ENCODE results near the gene DNAJC11.
"Not testable (repeated sequence)": the region's sequence is repeated elsewhere in the genome, so short reads cannot be mapped to it uniquely, and the experiment has no call there.

DNAJC11 gene

GRCh38 chr1:6651909-6652308 is 49.7 kb downstream of the DNAJC11 start:
- no peak for DNase-seq (ENCODE audit: low spot score)

GRCh38 chr1:6648556-6648955 is 53.1 kb downstream of the DNAJC11 start:
- DNase-seq (ENCODE audit: low spot score) = no peak

- DNase-seq (ENCODE audit: low spot score) = peak; percentile 70
These were observed 55.0 kb downstream of the DNAJC11 start for GRCh38 chr1:6646499-6647148.

GRCh38 chr1:6645018-6645417 is 56.6 kb downstream of the DNAJC11 start:
- DNase-seq (ENCODE audit: low spot score) = no peak

DNA sequence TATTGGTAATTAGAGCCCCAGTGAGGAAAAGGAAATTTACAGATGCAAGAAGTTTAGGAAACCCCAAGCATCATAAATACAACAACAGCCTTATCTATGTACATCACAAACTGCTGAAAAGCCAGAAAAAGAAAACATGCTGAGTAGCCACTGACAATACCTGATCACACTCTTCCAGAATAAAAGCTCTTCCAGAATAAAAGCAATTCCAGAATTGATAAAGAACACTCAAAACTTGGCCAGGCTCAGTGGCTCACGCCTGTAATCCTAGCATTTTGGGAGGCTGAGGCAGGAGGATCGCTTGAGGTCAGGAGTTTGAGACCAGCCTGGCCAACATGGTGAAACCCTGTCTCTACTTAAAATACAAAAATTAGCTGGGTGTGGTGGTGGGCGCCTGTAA is 60.7 kb downstream of the DNAJC11 start:
- not testable (repeated sequence) for DNase-seq (ENCODE audit: low spot score)

GRCh38 chr1:6638226-6638625 is 63.4 kb downstream of the DNAJC11 start:
- DNase-seq (ENCODE audit: low spot score) = peak; percentile 45

GRCh38 chr1:6637770-6638169 is 63.8 kb downstream of the DNAJC11 start:
- no peak for DNase-seq (ENCODE audit: low spot score)

DNA sequence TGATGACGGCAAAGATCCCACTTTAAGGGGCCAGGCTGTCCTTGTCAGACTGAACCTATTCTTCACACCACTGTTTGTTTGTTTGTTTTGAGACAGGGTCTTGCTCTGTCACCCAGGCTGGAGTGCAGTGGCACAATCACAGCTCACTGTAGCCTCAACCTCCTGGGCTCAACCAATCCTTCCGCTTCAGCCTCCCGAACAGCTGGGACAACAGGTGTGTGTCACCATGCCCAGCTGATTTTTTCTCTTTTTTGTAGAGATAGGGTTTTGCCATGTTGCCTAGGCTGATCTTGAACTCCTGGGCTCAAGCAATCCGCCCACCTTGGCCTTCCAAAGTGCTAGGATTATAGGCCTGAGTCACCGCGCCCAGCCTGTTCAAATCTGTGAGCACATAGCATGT is 64.8 kb downstream of the DNAJC11 start:
- DNase-seq (ENCODE audit: low spot score) = not testable (repeated sequence)

DNA sequence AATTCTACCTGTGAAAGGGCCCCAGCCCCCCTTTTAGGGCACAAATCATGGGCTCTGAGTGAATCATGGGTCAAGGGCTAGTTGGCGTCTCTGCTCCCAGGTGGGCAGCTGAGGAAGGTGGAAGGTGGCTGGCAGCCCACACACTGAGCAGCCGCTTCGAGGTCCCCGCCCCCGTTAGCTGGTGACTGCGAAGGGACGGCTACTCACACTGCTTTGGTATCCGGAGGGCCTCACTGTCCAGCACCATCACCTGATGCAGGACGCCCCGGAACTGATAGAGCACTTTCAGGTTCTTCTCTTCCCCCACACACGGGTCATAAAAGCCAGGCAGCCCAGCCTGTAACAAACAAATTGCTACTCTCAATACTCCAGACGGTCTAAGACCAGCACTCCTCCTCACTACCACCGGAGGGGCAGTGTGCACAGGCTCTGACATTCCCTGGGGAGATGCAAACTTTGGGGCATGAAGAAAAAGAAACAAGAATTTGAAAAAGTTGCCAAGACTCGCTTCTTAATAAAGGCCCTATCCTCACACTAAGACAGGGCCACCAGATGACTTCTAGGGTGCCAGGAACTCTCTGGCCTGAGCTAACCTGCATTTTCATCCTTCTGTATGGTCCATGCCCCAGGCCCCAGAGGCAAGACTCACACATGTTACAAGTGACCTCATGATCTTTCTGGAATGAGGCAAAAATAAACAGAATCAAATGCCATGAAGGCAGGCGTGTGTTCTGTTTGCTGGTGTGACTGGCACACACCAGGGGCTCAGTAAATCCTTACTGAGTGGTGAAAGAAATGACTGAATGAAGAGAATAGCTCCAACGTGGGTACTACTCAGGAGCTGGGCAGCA is 65.5 kb downstream of the DNAJC11 start:
- peak; percentile 10 for DNase-seq (ENCODE audit: low spot score)

GRCh38 chr1:6635161-6635909 is 66.3 kb downstream of the DNAJC11 start:
- no peak for DNase-seq (ENCODE audit: low spot score)

DNA sequence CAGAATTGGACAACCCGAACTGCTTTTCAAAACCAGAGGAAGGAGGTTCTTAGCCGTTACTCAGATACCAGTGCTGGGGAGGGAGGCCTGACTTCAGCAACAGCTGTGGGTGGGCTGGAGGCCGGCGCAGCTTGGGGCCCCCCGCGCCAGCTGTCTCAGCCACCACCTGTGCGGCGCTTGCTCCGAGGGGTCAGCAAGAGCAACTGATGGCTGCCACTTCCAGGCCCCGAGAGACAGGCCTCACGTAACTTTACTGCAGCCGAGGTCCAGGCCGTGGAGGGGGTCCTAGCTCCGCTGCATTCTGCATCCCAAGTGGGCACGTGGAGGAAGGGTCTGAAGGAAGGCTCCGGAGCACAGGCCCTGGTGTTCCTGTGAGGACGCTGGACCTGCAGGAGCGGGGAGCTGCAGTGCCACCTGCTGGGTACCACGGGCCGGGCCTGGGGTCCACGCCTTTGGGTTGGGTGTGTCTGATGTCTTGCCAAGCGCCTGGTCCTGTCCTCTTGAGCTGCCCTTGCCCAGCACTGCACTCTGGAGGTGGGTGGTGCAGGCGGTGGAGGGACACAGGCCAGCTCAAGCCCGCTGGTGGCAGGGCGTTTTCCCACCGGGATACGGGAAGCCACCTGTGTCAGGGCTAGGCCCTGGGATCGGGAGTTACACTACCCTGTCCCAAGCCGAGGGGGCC is 67.1 kb downstream of the DNAJC11 start:
- DNase-seq (ENCODE audit: low spot score) = peak; percentile 50

DNA sequence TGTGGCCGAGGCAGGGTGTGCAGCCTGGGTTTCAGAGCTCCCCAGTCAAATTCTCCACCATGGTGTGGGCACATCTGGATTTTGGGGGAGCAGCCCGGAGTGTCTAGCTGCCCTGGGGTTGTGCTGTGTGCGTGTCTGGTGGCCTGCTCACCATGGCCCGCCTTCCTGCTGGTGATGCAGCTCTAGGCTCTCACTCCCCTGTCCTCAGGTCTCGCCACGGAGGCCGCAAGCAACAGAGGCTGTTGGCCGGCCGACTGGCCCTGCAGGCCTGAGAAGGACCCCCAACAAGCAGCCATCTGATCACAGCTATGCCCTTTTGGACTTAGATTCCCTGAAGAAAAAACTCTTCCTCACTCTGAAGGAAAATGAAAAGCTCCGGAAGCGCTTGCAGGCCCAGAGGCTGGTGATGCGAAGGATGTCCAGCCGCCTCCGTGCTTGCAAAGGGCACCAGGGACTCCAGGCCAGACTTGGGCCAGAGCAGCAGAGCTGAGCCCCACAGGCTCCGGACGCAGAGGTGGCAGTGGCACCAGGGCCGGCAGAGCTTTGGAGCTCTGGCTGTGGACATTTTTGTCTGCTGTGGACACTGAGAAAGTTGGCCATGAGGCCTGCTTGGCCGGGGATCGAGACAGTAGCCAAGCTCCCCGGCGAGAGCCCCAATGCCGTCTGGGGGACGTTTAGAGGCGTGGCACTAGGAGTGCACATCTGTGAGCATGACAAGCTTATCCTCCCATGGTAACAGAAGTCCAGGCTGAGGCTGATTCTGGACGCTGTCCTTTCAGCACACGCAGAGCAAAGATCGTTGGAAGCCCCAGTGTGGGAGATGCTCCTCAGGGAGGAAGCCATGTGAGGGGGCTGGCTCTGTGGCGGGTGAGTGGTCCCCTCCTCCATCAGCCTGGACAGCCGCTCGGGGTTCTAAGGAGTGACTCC is 68.8 kb downstream of the DNAJC11 start:
- DNase-seq (ENCODE audit: low spot score) = no peak

DNA sequence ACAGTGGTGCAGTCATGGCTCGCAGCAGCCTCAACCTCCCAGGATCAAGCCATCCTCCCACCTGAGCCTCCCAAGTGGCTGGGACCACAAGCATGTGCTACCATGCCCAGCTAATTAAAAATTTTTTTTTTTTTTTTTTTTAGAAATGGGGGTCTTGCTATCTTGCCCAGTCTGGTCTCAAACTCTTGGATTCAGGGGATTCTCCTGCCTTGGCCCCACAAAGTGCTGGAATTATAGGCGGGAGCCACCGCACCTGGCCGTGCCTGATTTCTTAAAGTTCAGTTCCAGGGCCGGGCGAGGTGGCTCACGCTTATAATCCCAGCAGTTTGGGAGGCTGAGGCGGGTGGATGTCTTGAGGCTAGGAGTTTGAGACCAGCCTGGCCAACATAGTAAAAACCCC is 70.6 kb downstream of the DNAJC11 start:
- no peak for DNase-seq (ENCODE audit: low spot score)

- no peak for DNase-seq (ENCODE audit: low spot score)
These were observed 71.6 kb downstream of the DNAJC11 start for GRCh38 chr1:6630027-6630426.

- DNase-seq (ENCODE audit: low spot score) = no peak
These were observed 72.6 kb downstream of the DNAJC11 start for GRCh38 chr1:6628971-6629479.

- no peak for DNase-seq (ENCODE audit: low spot score)
These were observed 73.6 kb downstream of the DNAJC11 start for GRCh38 chr1:6627841-6628545.

- DNase-seq (ENCODE audit: low spot score) = no peak
These were observed 74.6 kb downstream of the DNAJC11 start for GRCh38 chr1:6627031-6627430.

GRCh38 chr1:6625584-6626149 is 75.9 kb downstream of the DNAJC11 start:
- peak; percentile 57 for DNase-seq (ENCODE audit: low spot score)

- DNase-seq (ENCODE audit: low spot score) = peak; percentile 92
These were observed 76.7 kb downstream of the DNAJC11 start, which contains the start of gene THAP3 for GRCh38 chr1:6624710-6625583. Gene THAP3 (plus strand): TSS chr1:6624868. CDS start chr1:6625219, 351 bp downstream.
